C4-2B (cell line): ENCODE results near the gene RHBDL1.

Experiments
- H3K27ac ChIP-seq: fragments of 450-650 bp; 2 replicates; pipeline ENCODE4 v1.5.1; 2017
- ZFX ChIP-seq: fragments of 450-650 bp; IDR thresholded peaks from 2 replicates; pipeline ENCODE4 v1.6.1; 2017
- TF ChIP-seq, protein P1 (sequence below): fragments of 450-650 bp; conservative IDR thresholded peaks from 2 replicates; pipeline ENCODE4 v1.5.1; 2017; ENCODE audit warnings: mild to moderate bottlenecking

RHBDL1 gene

DNA sequence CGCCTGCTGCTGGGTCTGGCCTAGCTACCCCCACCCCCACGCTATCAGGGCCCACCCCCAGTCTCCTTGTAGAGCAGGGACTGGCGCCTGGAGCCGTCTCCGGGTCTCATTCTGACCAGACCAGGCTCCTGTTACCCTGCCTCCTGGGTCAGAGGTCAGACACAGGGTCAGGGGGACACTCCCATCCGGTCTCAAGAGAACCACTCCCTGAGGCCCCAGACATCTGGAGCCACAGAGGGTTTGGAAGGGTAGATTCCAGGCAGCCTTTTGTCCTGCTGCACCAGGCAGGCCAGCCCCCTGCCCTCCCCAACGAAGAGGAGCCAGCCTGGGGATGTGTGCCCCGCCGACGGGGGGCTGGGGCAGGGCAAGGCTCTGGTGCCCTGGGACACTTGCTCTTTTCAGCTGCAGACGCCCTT lies 45.6 kb upstream of the RHBDL1 start:
- H3K27ac ChIP-seq = no peak overlapping the region

DNA sequence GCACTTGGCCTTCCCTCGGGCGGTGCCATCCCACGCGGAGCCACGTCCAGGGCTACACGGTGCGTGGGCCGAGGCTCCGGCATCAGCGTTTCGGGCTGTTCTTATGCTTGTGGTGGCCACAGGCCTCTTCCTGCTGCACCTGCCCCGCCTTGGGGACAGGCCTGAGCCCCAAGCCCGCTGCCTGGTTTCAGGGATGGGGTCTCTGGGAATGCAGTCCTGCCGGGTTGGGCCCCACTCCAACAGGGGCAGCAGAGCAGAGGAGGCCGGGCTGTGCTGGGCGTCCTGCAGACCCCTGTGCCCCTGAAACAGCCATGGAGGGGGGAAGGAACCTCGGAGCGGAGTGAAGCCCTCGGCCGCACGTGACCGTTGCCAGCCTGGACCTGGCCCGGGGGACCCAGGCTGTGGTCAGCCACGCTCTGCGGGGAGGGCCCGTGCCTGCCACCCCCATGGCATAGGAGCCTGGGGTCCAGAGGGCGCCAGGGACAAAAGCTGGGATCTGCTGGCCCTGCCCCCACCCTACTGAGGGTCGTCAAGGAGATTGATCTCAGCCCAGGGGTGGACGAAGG lies 45.1 kb upstream of the RHBDL1 start:
- no peak overlapping the region for H3K27ac ChIP-seq

More for the DNA sequence above, 45.6 kb upstream of the RHBDL1 start:
- no peak for TF ChIP-seq ZFX
- TF ChIP-seq, protein P1, sequence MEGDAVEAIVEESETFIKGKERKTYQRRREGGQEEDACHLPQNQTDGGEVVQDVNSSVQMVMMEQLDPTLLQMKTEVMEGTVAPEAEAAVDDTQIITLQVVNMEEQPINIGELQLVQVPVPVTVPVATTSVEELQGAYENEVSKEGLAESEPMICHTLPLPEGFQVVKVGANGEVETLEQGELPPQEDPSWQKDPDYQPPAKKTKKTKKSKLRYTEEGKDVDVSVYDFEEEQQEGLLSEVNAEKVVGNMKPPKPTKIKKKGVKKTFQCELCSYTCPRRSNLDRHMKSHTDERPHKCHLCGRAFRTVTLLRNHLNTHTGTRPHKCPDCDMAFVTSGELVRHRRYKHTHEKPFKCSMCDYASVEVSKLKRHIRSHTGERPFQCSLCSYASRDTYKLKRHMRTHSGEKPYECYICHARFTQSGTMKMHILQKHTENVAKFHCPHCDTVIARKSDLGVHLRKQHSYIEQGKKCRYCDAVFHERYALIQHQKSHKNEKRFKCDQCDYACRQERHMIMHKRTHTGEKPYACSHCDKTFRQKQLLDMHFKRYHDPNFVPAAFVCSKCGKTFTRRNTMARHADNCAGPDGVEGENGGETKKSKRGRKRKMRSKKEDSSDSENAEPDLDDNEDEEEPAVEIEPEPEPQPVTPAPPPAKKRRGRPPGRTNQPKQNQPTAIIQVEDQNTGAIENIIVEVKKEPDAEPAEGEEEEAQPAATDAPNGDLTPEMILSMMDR = no peak

DNA sequence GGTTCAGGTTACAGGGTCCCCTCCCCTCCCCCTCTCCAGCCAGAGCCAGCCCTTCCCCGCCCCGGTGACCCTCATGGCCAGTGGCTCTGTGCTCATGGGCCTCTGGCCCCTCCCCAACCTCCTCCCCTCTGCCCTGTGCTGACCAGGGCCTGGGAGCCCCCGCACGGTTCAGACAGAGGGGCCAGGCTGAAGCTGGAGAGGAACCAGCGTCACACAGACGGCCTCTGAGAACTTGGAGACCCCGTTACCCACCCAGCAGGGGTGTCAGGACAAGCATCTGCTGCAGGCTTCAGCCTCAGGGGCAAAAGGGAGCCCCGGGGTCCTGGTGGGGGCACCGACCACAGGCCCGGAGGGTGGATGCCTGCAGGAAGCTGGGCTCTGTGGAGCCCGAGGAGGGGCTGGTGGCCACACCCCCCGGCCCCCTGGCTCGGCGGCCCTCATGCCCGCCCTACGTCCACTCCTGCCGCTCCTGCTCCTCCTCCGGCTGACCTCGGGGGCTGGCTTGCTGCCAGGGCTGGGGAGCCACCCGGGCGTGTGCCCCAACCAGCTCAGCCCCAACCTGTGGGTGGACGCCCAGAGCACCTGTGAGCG lies 44.6 kb upstream of the RHBDL1 start, which contains the start of gene WFIKKN1:
TSS of gene WFIKKN1 (plus strand) at position 171 of the 591 bp plus-strand sequence. CDS start at position 440, 269 bp downstream.
- no peak for TF ChIP-seq ZFX
- TF ChIP-seq, protein P1 = no peak
- no peak within 1 kb of the TSS for H3K27ac ChIP-seq

More for the DNA sequence above, 45.1 kb upstream of the RHBDL1 start:
- TF ChIP-seq, protein P1 = no peak
- no peak for TF ChIP-seq ZFX

DNA sequence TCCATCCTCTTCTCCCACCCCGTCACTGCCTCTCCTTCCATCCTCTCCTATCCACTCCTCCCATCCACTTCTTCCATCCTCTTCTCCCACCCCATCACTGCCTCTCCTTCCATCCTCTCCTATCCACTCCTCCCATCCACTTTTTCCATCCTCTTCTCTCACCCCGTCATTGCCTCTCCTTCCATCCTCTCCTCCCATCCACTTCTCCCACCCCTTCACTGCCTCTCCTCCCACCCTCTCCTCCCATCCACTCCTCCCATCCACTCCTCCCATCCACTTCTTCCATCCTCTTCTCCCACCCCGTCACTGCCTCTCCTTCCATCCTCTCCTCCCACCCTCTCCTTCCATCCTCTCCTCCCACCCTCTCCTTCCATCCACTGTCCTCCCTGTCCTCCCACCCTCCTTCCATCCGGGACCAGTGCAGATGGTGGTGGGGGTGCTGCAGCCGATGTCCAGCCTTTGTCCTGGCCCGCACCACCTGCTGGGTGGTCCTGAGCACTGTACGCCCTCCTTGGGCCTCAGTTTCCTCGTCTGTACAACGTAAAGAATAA lies 43.6 kb upstream of the RHBDL1 start:
- TF ChIP-seq ZFX = no peak
- TF ChIP-seq, protein P1 = no peak
- no peak overlapping the region for H3K27ac ChIP-seq

DNA sequence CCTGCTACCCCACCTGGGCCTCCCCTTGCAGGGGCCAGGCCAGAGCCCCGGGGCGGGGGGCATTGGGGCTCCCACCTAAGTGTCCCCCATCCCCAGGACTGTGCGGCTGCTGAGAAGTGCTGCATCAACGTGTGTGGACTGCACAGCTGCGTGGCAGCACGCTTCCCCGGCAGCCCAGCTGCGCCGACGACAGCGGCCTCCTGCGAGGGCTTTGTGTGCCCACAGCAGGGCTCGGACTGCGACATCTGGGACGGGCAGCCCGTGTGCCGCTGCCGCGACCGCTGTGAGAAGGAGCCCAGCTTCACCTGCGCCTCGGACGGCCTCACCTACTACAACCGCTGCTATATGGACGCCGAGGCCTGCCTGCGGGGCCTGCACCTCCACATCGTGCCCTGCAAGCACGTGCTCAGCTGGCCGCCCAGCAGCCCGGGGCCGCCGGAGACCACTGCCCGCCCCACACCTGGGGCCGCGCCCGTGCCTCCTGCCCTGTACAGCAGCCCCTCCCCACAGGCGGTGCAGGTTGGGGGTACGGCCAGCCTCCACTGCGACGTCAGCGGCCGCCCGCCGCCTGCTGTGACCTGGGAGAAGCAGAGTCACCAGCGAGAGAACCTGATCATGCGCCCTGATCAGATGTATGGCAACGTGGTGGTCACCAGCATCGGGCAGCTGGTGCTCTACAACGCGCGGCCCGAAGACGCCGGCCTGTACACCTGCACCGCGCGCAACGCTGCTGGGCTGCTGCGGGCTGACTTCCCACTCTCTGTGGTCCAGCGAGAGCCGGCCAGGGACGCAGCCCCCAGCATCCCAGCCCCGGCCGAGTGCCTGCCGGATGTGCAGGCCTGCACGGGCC lies 42.8 kb upstream of the RHBDL1 start:
- H3K27ac ChIP-seq = no peak overlapping the region
- no peak for TF ChIP-seq ZFX
- TF ChIP-seq, protein P1 = no peak

DNA sequence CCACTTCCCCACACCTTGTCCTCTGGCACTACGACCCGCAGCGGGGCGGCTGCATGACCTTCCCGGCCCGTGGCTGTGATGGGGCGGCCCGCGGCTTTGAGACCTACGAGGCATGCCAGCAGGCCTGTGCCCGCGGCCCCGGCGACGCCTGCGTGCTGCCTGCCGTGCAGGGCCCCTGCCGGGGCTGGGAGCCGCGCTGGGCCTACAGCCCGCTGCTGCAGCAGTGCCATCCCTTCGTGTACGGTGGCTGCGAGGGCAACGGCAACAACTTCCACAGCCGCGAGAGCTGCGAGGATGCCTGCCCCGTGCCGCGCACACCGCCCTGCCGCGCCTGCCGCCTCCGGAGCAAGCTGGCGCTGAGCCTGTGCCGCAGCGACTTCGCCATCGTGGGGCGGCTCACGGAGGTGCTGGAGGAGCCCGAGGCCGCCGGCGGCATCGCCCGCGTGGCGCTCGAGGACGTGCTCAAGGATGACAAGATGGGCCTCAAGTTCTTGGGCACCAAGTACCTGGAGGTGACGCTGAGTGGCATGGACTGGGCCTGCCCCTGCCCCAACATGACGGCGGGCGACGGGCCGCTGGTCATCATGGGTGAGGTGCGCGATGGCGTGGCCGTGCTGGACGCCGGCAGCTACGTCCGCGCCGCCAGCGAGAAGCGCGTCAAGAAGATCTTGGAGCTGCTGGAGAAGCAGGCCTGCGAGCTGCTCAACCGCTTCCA lies 42.0 kb upstream of the RHBDL1 start:
- H3K27ac ChIP-seq = no peak overlapping the region

More for the DNA sequence above, 42.0 kb upstream of the RHBDL1 start:
- TF ChIP-seq, protein P1 = no peak
